HCT116 (cell line): ENCODE data around the gene TMEM132A. TPM values are rescaled to one million over a fixed set of nuclear protein-coding genes. Genes with fewer than 3 reads are reported as not detected.

ENCODE experiments used
- ATAC-seq: fragments of 200-7000 bp; cut with Tn5 transposase; 2 replicates; pipeline ENCODE4 v1.9.1; 2020; ENCODE audit warnings: mild to moderate bottlenecking, moderate library complexity
- BruUV-seq: library from RNA; stranded (reverse); fragments of 400-500 nt; replicated peaks from 2 replicates; lab custom pipeline; 2021; lab: Mats Ljungman, UMichigan
- CTCF ChIA-PET: fragments of 300-600 bp; sonication (Branson Sonifier 250); formaldehyde crosslinking; loops from one replicate; lab custom pipeline; 2021; ENCODE audit warnings: antibody characterized with exemption; lab: Charles Lee
- POLR2A ChIA-PET: fragments of 300-600, 350-600 bp; sonication (Branson Sonifier 250); formaldehyde crosslinking; loops from one replicate; lab custom pipeline; 2021; ENCODE audit warnings: antibody characterized with exemption; lab: Charles Lee
- RAD21 ChIA-PET, 2 experiments: fragments of 300-600 bp; sonication (Branson Sonifier 250); formaldehyde crosslinking; loops; one replicate each; lab custom pipeline; 2023; ENCODE audit warnings: low total read pairs in 2 of 2; ENCODE audit not compliant: uncharacterized antibody in 2 of 2, unreplicated experiment in 2 of 2, low non-redundant PET in 1 of 2; lab: Charles Lee
- DNase-seq: peaks from one replicate; pipeline ENCODE4 v3.0.0-alpha.2; 2010; ENCODE audit warnings: low read depth, low spot score
- H2AFZ ChIP-seq: fragments of 200-600 bp; shearing (Covaris generic), sonication (generic); 2 replicates; pipeline ENCODE4 v1.6.1; 2017; ENCODE audit warnings: low read depth, mixed run types, mixed read lengths, antibody characterized with exemption, low read length; ENCODE audit not compliant: poor library complexity, severe bottlenecking
- H3K27ac ChIP-seq: 2 replicates; pipeline ENCODE4 v1.5.1; 2012; ENCODE audit warnings: low read depth, low read length
- H3K27me3 ChIP-seq: fragments of 200-600 bp; sonication (generic); 2 replicates; pipeline ENCODE4 v1.6.1; 2016; ENCODE audit warnings: mixed run types, low read length, mixed read lengths; ENCODE audit not compliant: insufficient read depth
- H3K36me3 ChIP-seq, 2 experiments: fragments of 200-500 bp in 1 of 2; fragments of 200-600 bp in 1 of 2; sonication (Bioruptor generic) in 1 of 2; sonication (generic) in 1 of 2; 2 replicates each; pipeline versions ENCODE4 v1.5.1 to v1.6.1; 2014 to 2016; ENCODE audit warnings: low read length in 2 of 2, inconsistent platforms in 1 of 2, mixed read lengths in 1 of 2, mixed run types in 1 of 2; ENCODE audit not compliant: insufficient read depth in 2 of 2, control insufficient read depth in 1 of 2
- H3K4me1 ChIP-seq, 2 experiments: fragments of 200-600 bp in 1 of 2; sonication (generic) in 1 of 2; 2 replicates each; pipeline versions ENCODE4 v1.5.1 to v1.6.1; 2012 to 2017; ENCODE audit warnings: low read length in 2 of 2, inconsistent platforms in 1 of 2, mild to moderate bottlenecking in 1 of 2, mixed read lengths in 1 of 2, mixed run types in 1 of 2, moderate library complexity in 1 of 2; ENCODE audit not compliant: insufficient read depth in 2 of 2, control insufficient read depth in 1 of 2
- H3K4me2 ChIP-seq: fragments of 200-600 bp; sonication (generic); 2 replicates; pipeline ENCODE4 v1.6.1; 2017; ENCODE audit warnings: mixed run types, low read length, mixed read lengths
- H3K4me3 ChIP-seq, 2 experiments: fragments of 200-600 bp in 1 of 2; sonication (generic) in 1 of 2; replicated peaks in 1 of 2; 2 replicates each; pipeline ENCODE4 v1.5.1; 2011 to 2016; ENCODE audit warnings: low read length in 2 of 2, control low read depth in 1 of 2, low read depth in 1 of 2, mild to moderate bottlenecking in 1 of 2, mixed read lengths in 1 of 2, mixed run types in 1 of 2
- H3K79me2 ChIP-seq: fragments of 200-600 bp; sonication (generic); 2 replicates; pipeline ENCODE4 v1.6.1; 2017; ENCODE audit warnings: mild to moderate bottlenecking, mixed run types, low read length, moderate library complexity, mixed read lengths; ENCODE audit not compliant: insufficient read depth
- H3K9ac ChIP-seq: fragments of 200-600 bp; sonication (generic); 2 replicates; pipeline ENCODE4 v1.6.1; 2016; ENCODE audit warnings: low read length, mixed read lengths
- H3K9me2 ChIP-seq: fragments of 200-600 bp; sonication (generic), shearing (Covaris generic); 2 replicates; pipeline ENCODE4 v1.6.1; 2017; ENCODE audit warnings: mixed run types, mild to moderate bottlenecking, moderate library complexity; ENCODE audit not compliant: insufficient read depth
- H3K9me3 ChIP-seq, 2 experiments: fragments of 200-500 bp in 1 of 2; fragments of 200-600 bp in 1 of 2; sonication (Bioruptor generic) in 1 of 2; sonication (generic) in 1 of 2; 2 replicates each; pipeline ENCODE4 v1.6.1; 2014 to 2017; ENCODE audit warnings: low read length in 2 of 2, mixed read lengths in 2 of 2, inconsistent platforms in 1 of 2, low read depth in 1 of 2, mild to moderate bottlenecking in 1 of 2, mixed run types in 1 of 2, moderate library complexity in 1 of 2; ENCODE audit not compliant: control insufficient read depth in 1 of 2, insufficient read depth in 1 of 2
- H4K20me1 ChIP-seq: fragments of 200-600 bp; sonication (generic), shearing (Covaris generic); 2 replicates; pipeline ENCODE4 v1.6.1; 2017; ENCODE audit warnings: mixed run types, mild to moderate bottlenecking, moderate library complexity; ENCODE audit not compliant: insufficient read depth
- CEBPB ChIP-seq: IDR thresholded peaks from 2 replicates; pipeline ENCODE4 v1.6.1; 2012; ENCODE audit warnings: low read depth
- ELF1 ChIP-seq: IDR thresholded peaks from 2 replicates; pipeline ENCODE4 v1.6.1; 2012; ENCODE audit warnings: low read depth, borderline replicate concordance
- EZH2 ChIP-seq: fragments of 200-600 bp; sonication (generic); IDR thresholded peaks from 2 replicates; pipeline ENCODE4 v1.6.1; 2017; ENCODE audit warnings: antibody characterized with exemption, mixed run types
- EZH2phosphoT487 ChIP-seq: fragments of 200-600 bp; IDR thresholded peaks from 2 replicates; pipeline ENCODE4 v1.6.1; 2018; ENCODE audit warnings: antibody characterized with exemption, borderline replicate concordance
- MAX ChIP-seq: IDR thresholded peaks from 2 replicates; pipeline ENCODE4 v1.6.1; 2012
- POLR2A ChIP-seq: IDR thresholded peaks from 2 replicates; pipeline ENCODE4 v1.7.0; 2011; ENCODE audit warnings: borderline replicate concordance; ENCODE audit not compliant: insufficient read depth, insufficient read length; ENCODE audit errors: extremely low read depth
- POLR2AphosphoS5 ChIP-seq: IDR thresholded peaks from 2 replicates; pipeline ENCODE4 v1.6.1; 2011; ENCODE audit warnings: mild to moderate bottlenecking, low read depth, low read length, moderate library complexity
- RAD21 ChIP-seq: IDR thresholded peaks from 2 replicates; pipeline ENCODE4 v1.6.1; 2012; ENCODE audit warnings: low read depth, mild to moderate bottlenecking
- REST ChIP-seq: IDR thresholded peaks from 2 replicates; pipeline ENCODE4 v1.6.1; 2012; ENCODE audit warnings: low read depth
- SIN3A ChIP-seq: IDR thresholded peaks from 2 replicates; pipeline ENCODE4 v1.6.1; 2012; ENCODE audit warnings: low read depth
- SP1 ChIP-seq: IDR thresholded peaks from 2 replicates; pipeline ENCODE4 v1.6.1; 2012; ENCODE audit warnings: low read depth
- SRF ChIP-seq: IDR thresholded peaks from 2 replicates; pipeline ENCODE4 v1.6.1; 2012; ENCODE audit warnings: low read depth
- TCF7L2 ChIP-seq: IDR thresholded peaks from 2 replicates; pipeline ENCODE4 v1.7.0; 2011; ENCODE audit warnings: borderline replicate concordance, inconsistent platforms; ENCODE audit not compliant: insufficient read depth, insufficient read length; ENCODE audit errors: extremely low read depth
- YY1 ChIP-seq: IDR thresholded peaks from 2 replicates; pipeline ENCODE4 v1.6.1; 2011; ENCODE audit warnings: low read length, low read depth, moderate library complexity, mild to moderate bottlenecking; ENCODE audit not compliant: insufficient replicate concordance; ENCODE audit errors: extremely low read depth
- ZNF274 ChIP-seq: fragments of 200-500 bp; sonication (Bioruptor generic); IDR thresholded peaks from 2 replicates; pipeline ENCODE4 v1.6.1; 2014; ENCODE audit warnings: mild to moderate bottlenecking, low read depth, low read length, inconsistent platforms
- intact Hi-C: fragments of 100-400 bp; cut with micrococcal nuclease; formaldehyde crosslinking; loops from 2 replicates; pipeline ENCODE4 v1.10.0; 2022
- total RNA-seq: library from RNA; stranded (reverse); gene quantifications from one replicate; pipeline ENCODE4 v1.2.1, GENCODE V29; 2021; ENCODE audit not compliant: unreplicated experiment

The TMEM132A gene
- total RNA-seq, 1 experiment from 2014 or later: 120 TPM

GRCh38 chr11:60929764-60930163 is 5.5 kb downstream of the TMEM132A start:
- Histone ChIP-seq H3K9me3 (no peaks in the 10 kb centered on the region), H3K4me3 (no peak overlapping the region), H3K36me3 (peaks cover 13 to 25% of the 10 kb centered on the region in 2 experiments; a peak in 3 of 4 replicates), H2AFZ (no peak overlapping the region), H3K9ac (no peak overlapping the region)
- BruUV-seq: no TSS peak
- TF ChIP-seq RAD21 (no peak), POLR2A (no peak), CEBPB (no peak), EZH2 (no peak), POLR2AphosphoS5 (no peak), SP1 (no peak), ELF1 (no peak), YY1 (no peak), MAX (no peak), TCF7L2 (no peak), SRF (no peak), EZH2phosphoT487 (no peak), ZNF274 (no peak), REST (no peak), SIN3A (no peak)
- TF ChIP-seq, all 23 proteins: peak for 0
- intact Hi-C loops: no loop called here
- Histone ChIP-seq H3K27ac (no peak overlapping the region), H3K27me3 (no peaks in the 10 kb centered on the region), H4K20me1 (no peaks in the 10 kb centered on the region), H3K4me1 (peaks cover 8 to 13% of the 10 kb centered on the region in 2 experiments), H3K79me2 (no peaks in the 10 kb centered on the region; the same call in 1 of the 2 replicates), H3K4me2 (no peak overlapping the region), H3K9me2 (no peaks in the 10 kb centered on the region)
- RAD21 ChIA-PET: no interaction called here
- CTCF ChIA-PET: no interaction called here
- ATAC-seq: no peak
- no peak for DNase-seq
- POLR2A ChIA-PET: no interaction called here
